B cell (primary cell): Measurements from ENCODE around the gene IL4.

Experiments used
- CTCF ChIP-seq: fragments of 200-600 bp; IDR thresholded peaks from one replicate; pipeline ENCODE4 v1.8.0; 2022; ENCODE audit warnings: antibody characterized with exemption, mild to moderate bottlenecking
- EZH2 ChIP-seq: IDR thresholded peaks from 2 replicates; pipeline ENCODE4 v1.6.1; 2012; ENCODE audit warnings: borderline replicate concordance, low read depth, mild to moderate bottlenecking, moderate library complexity, low read length; ENCODE audit not compliant: insufficient read depth, poor library complexity, severe bottlenecking

GRCh38 chr5:132667761-132668705 lies 5.8 kb upstream of the IL4 start:
- TF ChIP-seq CTCF, result no peak
- no peak for TF ChIP-seq EZH2
